HG03175 (cell line): ENCODE results near the gene KAZN.
"Not testable (repeated sequence)": the region's sequence is repeated elsewhere in the genome, so short reads cannot be mapped to it uniquely, and the experiment has no call there.

Experiments
- ATAC-seq: cut with Tn5 transposase; IDR thresholded peaks from one replicate; pipeline ENCODE4 v1.9.1; 2021; ENCODE audit warnings: mild to moderate bottlenecking, moderate library complexity; ENCODE audit not compliant: unreplicated experiment

Gene KAZN

DNA sequence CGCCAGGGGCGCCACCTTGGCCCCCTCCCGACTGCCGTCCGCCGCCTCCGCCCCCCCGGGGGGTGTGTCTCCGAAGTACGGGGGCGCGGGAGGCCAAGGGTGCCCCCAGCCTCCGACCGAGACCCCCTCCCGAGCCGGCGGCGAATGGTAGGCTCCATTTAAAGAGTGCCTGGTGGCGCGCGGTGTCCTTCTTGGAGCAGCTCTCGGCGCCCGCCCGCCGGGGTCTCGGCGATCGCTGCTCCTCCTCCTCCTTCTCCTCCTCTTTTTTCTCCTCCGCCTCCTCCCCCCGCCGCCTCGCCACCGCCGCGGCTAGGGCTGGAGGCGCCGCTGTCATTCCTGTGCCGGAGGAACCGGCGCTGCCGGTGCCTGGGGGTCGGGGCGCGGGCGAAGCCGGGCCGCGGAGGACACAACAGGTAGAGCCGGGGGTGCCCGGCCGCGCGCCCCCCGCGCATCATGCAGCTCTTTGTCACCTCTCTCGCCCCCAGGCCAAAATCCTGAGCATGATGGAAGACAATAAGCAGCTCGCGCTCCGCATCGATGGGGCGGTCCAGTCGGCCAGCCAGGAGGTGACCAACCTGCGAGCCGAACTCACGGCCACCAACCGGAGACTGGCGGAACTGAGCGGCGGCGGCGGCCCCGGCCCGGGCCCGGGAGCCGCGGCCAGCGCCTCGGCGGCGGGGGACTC lies at the start of gene KAZN:
TSS of gene KAZN (plus strand) at position 188 of the 685 bp plus-strand sequence.
- no peak for ATAC-seq

DNA sequence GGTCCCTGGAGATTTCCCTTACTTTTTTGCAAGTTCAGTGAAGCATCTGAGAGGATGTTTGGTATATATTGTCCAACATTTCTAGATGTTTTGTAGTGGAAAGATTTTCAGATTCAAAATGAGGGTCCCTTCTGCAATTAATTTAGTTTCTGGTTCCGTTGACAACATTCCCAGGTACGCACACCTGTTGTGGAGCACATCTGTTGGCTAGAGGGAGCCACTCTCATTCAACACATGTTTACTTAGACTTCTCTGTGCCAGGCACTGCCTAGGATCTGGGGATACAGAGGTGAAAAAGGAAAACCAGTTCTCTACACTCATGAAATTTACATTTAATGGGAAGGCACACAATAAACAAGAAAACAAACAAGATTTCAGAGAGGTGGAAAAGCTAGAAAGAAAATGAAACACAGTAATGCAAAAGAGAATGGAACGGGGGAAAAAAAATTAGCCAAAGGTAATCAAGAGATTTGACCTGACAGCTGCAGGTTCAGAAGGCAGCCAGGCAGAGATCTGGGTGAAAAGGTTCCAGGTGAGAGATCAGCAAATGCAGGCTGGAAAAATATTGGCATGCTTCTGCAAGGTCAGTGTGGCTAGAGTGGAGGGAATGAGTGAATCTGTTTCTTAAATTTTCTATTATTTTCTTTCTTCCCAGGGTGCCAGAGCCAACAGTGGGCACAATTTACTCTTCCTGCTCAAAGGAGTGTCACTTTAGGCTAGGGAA lies 48.4 kb upstream of the KAZN start:
- no peak for ATAC-seq

DNA sequence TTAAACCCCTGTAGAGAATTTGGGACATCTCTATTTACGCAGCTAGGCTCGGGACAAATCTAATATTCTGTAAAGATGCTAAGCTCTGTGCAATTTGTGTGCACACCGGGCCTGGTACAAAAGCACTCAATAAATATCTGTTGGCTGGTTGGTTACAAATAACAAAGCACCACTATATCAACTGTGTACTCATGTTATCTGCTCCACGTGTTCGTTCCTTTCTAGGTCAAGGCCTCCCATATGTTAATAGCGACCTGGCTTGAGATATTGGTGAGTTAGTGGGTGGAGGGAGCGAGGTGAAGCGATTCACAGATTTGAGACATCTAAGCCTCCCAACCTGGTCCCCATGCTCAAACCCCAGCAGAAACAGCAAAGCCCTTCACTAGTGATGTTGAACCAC lies 47.1 kb upstream of the KAZN start:
- no peak for ATAC-seq

DNA sequence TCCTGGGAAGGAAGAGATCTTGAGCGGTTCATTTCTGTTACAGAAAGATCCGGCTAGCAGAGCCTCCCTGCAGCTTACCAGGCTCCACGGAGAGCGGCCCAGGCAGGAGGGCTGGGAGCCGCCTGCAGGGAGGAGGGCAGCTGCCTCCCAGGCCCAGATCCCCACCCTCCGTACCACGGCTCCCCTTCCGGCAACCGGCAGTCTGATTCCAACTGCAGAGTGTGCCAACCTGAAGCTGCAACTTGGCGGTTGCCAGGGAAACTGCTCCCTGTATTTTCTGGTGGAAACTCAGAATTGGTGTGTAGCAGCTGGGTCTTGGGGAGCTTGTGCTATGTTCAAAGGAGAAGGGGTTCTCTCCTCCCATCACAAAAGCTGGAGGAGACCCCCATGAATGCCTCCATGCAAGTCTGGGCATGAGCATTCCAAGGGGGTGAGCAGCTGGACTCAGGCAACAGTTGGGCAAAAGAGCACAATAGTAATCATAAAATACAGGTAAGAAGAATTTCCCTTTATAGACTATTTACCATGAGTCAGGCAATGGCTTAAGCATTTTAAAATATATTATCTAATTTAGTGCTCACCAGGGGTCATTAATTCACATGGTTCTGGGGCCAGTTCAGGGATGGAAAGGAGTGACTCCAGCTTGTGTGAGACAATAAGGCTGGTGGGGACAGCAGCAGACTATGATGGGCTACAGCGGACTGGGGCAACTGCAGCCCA lies 46.1 kb upstream of the KAZN start:
- ATAC-seq: no peak

DNA sequence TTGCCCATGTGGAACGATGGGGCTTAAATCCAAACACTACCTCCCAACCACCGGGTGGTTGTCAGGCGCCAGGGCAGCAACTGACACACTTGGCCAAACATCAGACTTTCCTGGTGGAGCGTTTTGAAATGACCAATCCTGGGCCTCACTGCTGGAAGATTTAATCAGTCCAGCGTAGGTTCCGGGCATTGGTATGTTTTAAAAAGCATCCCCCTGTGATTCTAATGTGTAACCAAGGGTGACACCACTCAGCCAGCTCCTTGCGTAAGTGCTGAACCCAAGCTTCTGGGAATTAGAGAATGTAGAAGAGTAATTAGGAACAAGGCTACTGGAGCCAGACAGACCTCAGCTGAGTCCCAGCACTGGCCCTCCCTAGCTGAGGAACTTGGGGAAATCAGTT lies 44.8 kb upstream of the KAZN start:
- no peak for ATAC-seq

DNA sequence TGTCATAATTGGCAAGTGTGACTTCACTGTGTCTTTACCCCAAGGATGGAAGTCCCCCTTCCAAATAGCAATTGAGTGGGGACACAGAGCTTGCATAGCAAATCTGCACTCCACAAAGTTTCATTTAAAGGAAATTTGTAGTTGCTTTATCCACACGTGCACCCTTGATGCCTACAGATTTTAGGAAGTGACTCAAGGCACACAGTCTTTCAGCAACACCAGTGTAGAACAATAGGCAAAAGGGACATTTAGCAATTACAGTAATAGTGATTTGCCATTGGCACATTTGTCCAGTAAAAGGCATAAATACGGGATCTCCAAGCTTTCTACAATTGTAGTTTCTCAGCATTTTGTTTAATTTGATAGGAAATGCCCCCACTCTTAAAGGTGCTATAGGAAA lies 43.4 kb upstream of the KAZN start:
- no peak for ATAC-seq

DNA sequence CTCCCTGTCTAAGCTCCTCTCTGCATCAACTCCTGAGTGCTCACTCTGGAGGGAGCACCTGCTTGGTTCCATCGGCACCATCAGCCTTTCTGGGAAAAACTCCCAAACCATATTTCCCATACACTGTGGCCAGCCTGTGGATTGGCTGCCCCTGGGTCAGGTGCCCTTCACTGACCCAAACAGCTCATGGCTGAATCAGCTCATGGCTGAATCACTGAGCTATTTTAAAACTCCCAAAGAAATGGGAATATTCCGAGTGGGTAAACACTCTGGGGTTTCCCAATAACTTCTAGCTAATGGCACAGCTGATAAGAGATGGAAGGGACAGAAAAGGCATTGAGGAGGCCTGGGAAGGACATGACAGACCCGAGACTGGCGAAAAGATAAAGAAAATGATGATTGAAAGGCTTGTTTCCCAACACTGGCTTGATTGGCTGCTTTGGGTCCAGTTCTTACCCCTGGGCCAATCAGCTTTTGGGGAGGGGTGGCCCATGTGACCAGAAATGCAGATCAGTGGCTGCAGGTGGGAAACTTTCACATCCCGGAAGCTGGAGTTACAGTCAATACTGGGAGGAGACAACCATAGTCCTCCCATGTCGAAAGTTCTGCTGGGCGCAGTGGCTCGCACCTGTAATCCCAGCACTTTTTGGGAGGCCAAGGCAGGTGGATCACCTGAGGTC lies 37.3 kb upstream of the KAZN start:
- no peak for ATAC-seq

DNA sequence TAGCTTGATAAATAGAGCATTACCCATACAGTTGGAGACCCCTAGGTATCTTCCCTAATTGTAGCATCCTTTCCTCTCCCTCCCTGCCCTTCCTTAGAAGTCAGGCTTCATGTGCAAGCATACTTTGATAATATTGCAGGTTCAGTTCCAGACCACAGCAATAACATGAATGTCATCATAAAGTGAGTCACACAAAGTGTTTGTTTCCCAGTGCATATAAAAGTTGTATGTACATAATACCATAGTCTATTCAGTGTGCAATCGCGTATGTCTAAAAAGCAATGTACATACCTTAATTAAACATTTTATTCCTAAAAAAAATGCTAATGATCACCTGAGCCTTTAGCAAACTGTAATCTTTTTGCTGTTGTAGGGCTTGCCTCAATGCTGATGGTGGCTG lies 33.4 kb upstream of the KAZN start:
- no peak for ATAC-seq

DNA sequence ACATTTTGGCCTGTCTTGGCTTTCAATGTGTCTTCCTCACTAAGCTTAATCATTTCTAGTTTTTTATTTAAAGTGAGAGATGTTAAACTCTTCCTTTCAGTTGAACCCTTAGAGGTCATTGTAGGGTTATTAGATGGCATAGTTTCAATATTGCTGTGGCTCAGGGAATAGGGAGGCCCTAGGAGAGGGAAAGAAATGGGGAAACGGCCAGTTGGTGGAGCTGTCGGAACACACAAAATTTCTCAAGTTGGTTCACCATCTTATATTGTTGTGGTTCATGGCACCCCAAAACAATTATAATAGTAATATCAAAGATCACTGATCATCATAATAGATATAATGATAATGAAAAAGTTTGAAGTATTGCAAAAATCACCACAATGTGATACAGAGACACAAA lies 31.4 kb upstream of the KAZN start:
- ATAC-seq: no peak

DNA sequence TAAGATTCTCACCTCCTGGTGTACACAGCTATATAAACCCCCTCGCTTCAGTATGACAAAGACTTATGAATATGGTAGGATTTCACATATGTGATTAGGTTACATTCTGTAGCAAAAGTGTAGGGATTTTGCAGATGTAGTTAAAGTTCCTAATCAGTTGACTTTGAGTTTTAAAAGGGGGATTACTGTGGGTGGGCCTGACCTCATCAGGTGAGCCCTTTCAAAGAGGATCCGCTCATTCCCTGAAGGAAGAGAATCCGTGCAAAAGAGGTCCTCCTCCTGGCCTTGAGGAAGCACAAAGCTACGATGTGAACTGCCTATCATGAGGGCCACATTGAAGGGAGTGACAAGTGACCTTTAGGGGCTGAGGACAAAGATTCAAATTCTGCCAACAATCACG lies 30.6 kb upstream of the KAZN start:
- ATAC-seq: no peak

DNA sequence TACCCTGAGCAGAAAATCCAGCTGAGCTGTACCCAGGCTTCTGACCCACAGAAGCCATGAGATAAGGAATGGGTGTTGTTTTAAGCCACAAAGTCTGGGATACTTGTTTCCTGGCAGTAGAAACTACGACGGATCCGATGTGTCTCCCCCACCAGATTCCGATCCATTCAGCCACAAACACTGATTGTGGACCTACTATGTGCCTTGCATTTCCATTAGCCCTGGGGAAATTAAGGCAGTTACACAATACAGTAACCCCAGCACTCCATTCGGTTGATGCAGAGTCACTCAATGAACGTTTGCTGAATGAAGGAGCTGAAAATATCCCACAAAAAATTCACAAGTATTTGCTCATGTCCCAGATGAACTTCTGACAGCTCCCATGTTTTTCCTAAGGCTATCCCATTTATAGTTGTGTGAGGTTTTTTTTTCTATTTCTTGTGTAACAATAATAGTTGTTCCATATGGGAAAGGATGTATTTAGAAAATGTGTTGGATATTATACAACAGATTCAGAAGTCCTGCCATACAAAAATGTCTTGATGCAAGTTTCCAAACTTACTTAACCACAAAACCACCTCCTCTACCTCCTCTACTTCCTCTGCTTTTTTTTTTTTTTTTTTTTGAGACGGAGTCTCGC lies 29.6 kb upstream of the KAZN start:
- ATAC-seq: no peak

DNA sequence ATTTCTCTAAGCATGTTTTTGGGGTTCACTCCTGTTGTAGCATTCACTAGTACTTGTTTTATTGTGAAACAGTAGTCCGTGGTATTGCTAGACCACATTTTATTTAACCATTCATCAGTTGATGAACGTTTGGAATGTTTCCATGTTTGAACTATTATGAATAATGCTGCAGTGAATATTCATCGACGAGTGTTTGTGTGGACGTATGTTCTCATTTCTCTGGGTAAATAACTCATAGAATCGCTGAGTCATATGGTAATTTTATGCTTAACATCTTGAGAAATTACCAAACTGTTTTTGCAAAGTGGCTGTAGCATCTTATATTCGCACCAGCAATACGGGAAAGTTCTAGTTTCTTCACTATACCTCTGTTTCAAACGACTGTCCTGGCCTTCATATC lies 28.0 kb upstream of the KAZN start:
- ATAC-seq: no peak

DNA sequence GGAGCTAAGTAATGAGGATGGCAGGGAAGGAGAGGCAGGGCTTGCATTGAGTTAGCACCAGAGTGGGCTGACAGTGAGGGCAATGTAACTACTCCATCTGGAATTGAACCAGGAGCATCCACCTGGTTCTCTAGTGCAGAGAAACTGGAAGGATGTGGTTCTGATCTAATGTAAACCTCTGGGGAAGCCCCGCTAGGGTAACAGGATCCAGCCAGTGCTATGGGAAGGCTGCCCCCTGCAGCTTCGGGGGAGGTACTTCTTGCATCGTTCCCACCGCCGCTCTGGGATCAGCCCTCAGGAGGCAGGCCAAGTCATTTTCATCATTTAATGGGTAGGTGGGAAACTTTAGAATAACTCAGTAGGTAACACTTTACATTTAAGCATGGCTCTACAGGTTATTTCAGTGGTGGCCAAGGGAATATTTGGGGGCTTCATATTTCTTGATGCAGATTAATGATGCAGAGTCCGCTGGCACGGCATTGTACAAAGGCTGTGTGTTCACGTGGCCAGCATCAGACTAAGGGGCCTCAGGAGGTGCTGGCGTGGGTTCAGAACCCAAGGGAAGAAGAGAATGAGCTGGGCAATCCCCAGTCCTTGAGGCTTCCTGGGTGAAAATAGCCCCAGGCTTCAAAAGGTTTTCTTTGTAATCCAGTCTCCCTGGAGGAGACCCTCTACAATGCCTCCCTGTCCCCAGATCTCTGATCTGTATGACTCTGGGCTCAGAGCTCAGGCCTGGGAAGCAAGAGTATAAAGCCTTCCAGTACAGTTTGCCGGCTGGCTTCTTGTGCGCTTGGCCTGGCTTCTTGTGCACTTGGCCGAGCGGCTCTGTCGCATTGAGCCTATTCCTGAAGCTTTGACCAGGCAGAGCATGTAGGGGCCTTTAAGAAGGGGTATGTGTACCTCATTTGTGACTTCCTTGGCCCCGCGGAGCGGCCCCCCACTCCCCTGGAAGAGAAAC lies 26.4 kb upstream of the KAZN start:
- ATAC-seq: no peak

DNA sequence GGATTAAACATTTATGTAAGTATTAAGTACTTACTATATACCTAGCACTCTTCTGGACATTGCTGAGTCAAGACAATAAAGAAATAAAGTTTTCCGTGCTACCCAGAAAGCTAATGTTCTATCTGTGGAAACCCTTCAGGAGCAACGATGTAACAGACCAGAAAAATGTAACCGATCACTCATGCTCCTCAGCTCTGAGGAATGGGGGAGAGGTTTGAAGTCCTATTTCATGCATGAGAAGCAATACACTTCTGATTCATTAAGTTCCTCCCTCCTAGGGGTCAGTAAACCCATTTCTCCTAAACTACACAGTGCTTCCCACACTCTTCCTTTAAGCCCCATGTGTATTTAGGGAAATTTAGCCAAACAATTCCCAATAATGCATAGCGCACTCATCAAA lies 25.6 kb upstream of the KAZN start:
- no peak for ATAC-seq

DNA sequence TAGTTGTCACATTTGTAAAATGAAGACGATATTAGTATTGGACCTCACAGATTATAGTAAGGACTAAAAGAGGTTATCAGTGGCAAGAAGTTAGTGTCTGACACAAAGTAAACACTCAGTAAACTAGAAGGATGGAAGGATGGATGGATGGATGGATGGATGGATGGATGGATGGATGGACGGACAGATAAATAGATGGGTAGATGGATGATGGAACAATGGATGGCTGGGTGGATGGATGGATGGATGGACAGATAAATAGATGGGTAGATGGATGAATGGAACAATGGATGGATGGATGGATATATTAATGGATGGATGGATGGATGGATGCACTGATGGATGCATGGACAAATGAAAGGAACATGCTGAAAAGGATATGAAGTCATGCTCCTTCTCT lies 22.3 kb upstream of the KAZN start:
- no peak for ATAC-seq

DNA sequence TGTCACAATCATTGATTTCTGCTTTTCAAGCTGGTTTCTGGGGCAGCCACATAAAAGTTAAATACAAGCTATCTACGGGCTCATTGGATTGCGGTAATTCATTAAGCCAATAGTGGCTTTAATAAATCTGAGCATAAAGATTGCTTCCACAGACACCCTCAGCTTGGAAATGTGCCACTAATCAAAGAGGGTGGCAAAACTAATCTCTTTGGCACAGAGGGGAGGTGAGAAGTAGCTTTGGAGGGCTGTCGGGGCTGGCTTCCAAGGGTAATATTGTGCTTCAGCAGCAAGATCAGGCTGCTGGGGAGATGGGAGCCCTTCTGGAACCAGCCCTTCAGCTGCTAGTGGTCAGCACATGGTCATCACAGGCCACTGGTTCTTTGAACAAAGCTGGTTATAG lies 21.2 kb upstream of the KAZN start:
- no peak for ATAC-seq

DNA sequence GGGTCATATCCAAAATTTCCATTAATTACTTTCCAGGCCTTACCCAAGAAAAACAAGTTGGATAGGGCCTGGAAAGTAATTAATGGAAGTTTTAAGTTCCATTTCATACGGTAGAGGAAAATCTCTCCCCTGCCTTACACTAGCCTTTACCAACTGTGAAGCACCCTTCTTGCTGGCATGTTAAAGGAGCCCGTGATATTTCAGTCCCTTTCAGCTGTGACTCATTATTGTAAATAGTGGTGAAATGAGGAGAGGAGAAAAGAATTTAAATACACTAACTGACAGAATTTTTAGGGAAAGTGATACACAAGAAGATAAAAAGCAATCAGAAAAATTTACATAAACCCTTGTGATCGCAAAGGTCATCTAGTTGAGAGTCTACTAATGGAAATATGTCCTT lies 20.3 kb upstream of the KAZN start:
- ATAC-seq: no peak

DNA sequence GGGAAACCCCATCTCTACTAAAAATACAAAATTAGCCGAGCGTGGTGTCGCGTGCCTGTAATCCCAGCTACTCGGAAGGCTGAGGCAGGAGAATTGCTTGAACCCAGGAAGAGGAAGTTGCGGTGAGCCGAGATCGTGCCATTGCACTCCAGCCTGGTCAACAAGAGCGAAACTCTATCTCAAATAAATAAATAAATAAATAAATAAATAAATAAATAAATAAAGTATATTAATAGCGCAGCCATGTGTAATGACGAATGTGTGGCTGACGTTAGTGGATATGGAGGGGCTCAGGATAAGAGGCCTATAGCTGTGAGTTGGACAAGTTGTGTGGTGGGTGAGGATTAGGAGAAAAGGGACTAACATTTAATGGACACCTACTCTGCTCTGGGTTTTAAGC lies 18.2 kb upstream of the KAZN start:
- ATAC-seq: not testable (repeated sequence)

DNA sequence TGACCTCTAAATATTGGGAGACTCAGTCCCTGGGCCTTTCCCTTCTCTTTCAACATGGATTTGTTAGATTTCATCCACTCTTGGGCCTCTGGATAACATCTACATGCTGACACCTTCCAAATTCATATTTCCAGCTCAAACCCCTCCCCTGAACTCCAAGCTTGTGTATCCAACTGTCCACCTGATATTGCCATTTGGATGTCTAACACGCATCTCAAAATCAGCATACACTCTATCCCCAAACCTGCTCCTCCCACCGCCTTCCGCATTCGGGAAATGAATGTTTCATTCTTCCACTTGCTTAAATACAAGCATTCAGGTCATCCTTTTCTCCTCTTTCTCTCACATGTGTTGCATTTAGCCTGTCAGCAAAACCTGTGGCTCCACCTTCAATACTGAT lies 17.5 kb upstream of the KAZN start:
- ATAC-seq: no peak

DNA sequence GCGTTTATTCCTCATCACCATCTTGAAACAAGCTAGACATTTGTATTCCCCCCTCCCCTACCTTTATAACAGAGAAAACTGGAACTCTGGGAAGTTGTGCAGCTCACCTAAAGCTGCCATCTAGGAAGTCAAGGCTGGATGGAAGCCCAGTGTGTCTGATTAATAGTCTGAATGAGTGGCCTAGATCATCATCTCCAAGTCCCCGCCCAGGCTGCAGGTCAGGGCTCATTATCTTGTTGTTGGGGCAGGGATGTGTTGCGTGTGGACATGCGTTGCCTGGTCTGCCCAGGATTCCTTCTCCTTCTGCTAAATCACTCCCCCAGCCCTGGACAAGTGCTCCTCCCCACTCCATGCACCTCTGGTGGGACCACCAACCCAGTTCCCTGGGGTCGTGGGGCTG lies 14.7 kb upstream of the KAZN start:
- no peak for ATAC-seq
